ENCODE data around the gene KRT80. TPM values are rescaled to one million over a fixed set of nuclear protein-coding genes. Genes with fewer than 3 reads are reported as not detected.

KRT80 gene
- polyA plus RNA-seq, 4 donors = 0.83 to 1.4 (median 1.0) TPM

DNA sequence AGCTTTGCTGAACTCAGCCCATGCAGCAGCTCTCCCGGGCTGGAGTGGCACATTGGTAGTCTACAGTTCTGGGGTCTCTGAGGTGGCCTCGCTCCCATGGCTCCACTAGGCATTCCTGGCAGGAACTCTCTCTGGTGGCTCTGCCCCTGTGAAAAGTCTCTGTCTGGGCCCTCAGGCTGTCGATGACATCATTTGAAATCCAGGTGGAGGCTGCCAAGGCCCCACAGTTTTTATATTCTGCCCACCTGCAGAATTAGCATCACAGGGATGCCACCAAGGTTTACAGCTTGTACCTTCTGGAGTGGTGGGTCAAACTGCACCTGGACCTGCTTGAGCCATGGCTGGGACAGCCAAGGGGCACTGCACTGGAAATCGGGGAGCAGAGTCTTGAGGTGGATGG is 31.6 kb downstream of the KRT80 start:
- no peak for DNase-seq (ENCODE audit: low read depth in 4 of 4, low spot score in 3 of 4)

DNA sequence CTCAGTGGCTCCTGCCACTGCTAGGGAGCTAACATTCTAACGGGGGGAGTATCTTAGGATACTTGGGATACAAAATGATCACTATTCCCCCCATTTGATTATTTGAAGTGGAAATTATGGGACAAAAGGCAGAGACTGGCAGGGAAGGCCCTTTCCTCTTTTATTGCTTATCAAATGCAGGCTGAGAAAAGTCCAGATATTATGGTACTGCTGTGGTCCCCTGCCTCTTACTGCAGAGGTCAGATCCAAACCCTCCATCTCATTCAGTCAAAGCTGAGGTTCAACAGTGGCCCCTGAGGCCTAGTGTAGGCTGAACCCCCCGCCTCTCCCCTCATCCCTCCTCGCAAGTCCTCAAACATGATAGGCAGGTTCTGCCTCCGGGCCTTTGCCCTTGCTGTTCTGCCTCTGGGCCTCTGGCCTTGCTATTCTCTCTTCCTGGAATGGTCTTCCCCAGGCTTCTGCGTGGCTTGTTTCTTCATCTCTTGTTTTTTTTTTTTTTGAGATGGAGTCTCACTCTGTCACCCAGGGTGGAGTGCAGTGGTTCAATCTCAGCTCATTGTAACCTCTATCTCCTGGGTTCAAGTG is 34.2 kb downstream of the KRT80 start:
- no peak for DNase-seq (ENCODE audit: low read depth in 4 of 4, low spot score in 3 of 4)

DNA sequence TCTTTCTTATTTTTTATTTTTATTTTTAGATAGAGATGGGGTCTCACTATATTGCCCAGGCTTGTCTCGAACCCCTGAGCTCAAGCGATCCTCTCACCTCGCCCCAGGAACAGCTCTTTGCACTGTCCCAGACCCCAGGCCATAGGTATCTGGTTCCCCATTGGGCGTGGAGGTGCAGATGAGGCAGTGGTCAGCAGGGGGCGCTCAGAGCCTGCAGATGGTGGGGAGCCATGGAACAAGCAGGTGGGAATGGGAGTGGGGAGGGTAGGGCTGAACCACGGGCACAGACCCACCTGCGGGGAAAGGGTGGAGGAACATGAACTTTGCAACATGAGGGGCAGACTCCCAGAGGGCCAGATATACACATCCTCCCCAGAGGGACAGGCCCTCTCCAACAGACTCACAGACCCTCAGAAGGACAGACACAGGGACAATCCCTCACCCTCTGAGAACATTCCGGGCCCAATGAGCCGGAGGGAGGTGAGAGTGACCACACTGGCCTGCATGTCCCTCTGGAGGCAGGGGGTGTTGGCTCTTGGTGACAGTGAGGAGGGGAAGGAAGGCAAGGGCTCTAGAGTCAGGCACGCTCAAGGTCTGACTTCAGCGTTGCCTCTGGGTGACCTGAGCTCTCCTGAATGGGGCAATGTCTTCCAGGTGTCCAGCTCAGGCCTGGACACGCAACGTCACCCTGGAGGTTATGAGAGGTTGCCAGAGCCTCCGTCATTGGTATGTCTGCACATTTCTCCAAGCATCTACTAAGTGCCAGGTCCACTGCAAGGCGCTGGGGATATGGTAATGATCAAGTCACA is 34.9 kb downstream of the KRT80 start:
- DNase-seq (ENCODE audit: low read depth in 4 of 4, low spot score in 3 of 4) = peak in 3 of 4 donors; percentile 36 to 62 (median 53)

DNA sequence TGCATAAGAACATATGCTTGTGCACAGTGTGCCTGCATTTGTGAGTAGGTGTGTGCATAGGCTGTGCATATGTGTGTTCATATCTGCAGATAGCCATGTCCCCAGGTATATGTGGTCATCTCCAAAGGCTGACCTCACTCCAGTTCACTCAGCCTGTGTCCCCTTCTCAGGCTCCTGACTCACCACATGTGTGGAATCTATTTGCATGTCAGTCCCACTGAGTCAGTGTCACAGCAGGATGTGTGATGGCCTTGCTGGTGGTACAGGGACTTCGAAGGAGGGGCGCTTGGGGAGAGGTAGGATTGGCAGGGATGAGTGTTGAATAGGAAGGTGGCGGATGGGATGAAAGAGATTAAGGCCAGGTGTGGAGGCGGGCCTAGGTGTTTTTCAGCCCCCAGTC is 35.5 kb downstream of the KRT80 start:
- no peak for DNase-seq (ENCODE audit: low read depth in 4 of 4, low spot score in 3 of 4)

- DNase-seq (ENCODE audit: low read depth in 4 of 4, low spot score in 3 of 4) = no peak
Observed at GRCh38 chr12:52155048-52155868, 36.6 kb downstream of the KRT80 start.

DNA sequence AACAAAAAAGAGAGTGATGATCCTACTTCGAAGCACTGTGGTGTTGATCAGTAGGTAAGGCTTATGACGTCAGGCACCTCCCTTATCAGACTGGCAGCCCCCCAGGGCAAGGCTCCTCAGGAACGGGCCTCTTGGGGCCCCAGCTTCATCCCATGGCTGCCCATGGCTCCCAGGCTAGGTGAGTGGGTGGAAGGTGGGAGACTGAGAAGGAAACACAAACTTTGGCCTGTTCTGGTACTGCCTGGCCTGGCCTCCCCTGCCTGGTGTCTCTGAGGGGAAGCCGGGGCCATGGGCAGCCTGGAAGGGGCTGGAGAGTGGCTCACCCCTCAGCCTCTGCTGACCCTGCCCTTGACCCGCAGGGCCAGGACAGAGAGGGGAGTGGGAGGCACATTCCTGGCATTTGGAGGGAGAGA is 38.9 kb downstream of the KRT80 start:
- no peak for DNase-seq (ENCODE audit: low read depth in 4 of 4, low spot score in 3 of 4)

DNA sequence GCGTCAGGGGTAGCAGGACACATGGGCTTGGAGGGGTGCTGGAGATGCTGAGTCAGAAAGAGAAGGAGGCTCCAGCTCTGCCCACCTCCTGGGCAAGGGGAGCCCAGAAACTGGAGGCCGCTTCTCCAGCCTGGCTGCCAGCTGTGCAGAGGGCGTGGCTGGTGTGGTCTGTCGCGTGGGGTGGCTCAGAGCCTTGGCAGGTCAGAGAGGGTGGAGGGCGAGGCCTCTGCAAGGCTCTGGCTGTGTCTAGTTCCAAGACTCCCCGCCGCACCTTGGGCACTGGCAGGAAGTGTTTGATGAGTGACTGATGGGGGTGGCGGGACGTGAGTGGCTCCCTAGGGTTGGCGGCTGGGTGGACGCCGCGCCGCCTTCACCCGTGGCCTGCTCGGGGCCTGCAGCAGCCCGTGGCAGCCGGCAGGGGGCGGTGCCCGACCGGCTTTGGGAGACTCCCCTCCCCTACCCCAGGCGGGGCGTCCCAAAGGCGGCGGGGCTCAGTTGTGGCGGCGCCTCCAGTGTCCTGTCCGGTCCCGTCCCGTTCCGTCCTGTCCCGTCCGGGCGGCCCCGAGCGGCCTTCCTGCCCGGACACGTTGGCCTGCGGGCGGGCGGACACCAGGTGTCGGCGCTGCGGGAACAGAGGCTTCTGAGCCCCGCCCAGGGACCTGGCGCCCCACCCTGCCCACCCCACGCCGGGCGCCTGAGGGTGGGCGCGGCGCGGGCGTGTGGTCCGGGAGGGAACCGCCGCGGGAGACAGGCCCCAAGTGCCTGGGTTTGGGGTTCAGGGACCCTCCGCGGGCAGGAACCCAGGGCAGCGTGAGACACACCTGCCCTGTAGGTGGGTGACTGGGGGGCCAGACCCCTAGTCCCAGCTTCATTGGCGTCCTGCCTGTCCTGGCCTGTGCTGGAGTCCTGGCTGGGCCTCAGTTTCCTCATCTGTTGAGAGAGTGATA is 39.7 kb downstream of the KRT80 start:
- peak in 3 of 4 donors; percentile 23 to 42 (median 40) for DNase-seq (ENCODE audit: low read depth in 4 of 4, low spot score in 3 of 4)

GRCh38 chr12:52151153-52151836 is 40.5 kb downstream of the KRT80 start:
- DNase-seq (ENCODE audit: low read depth in 4 of 4, low spot score in 3 of 4) = no peak

DNA sequence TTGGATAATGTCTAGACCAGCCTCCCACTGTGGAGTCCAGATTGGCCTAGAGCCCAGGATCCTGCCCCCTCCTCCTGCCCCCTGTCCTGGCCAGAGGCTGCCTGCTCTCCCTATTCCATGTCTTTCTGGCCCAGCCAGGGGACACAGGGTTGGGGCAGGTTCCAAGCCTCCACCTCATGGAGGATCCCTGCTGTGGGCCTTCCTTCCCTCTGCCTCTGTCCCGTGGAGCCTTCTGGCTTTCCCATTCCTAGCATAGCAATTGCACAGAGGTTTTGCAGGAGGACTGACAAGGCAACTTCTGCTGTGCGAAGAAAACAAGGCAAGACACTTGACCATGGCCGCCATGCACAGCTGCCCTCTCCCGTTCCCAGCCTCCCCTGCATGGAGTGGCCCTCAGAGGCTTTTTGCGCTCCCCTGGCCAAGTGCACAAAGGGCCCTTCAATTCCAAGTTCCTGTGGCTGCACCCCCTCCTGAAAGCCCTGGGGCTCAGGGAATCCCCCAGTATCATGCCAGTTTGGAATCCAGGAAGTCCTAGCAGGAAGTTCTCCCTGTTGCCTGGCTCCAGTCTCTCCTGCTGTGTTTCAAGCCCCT is 42.1 kb downstream of the KRT80 start:
- no peak for DNase-seq (ENCODE audit: low read depth in 4 of 4, low spot score in 3 of 4)

DNA sequence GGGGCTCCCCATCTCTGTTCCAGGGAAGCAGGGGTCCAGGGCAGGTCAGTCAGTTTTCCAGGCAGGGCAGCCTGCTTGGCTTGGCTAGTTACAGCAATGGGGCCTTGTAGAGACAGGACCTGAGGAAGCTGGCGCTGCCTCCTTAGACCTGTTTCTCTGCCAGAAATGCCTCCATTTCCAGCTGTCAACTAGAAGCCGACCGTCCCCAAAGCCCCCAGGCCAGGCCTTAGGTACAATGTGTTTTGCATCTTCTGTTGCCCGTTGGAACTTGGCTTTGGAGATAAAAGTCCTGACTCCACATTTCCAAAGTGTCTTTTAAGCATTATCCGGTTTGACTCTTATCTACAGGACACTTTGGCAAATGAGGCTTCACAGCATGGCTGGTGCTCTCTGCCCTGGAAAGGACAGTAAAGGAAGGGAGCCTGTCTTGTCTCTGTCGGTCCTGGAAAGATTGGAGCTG is 42.6 kb downstream of the KRT80 start:
- DNase-seq (ENCODE audit: low read depth in 4 of 4, low spot score in 3 of 4) = no peak

GRCh38 chr12:52148464-52149181 is 43.2 kb downstream of the KRT80 start:
- DNase-seq (ENCODE audit: low read depth in 4 of 4, low spot score in 3 of 4) = no peak

GRCh38 chr12:52147964-52148463 is 43.8 kb downstream of the KRT80 start:
- no peak for DNase-seq (ENCODE audit: low read depth in 4 of 4, low spot score in 3 of 4)

GRCh38 chr12:52147367-52147963 is 44.3 kb downstream of the KRT80 start:
- DNase-seq (ENCODE audit: low read depth in 4 of 4, low spot score in 3 of 4) = no peak

DNA sequence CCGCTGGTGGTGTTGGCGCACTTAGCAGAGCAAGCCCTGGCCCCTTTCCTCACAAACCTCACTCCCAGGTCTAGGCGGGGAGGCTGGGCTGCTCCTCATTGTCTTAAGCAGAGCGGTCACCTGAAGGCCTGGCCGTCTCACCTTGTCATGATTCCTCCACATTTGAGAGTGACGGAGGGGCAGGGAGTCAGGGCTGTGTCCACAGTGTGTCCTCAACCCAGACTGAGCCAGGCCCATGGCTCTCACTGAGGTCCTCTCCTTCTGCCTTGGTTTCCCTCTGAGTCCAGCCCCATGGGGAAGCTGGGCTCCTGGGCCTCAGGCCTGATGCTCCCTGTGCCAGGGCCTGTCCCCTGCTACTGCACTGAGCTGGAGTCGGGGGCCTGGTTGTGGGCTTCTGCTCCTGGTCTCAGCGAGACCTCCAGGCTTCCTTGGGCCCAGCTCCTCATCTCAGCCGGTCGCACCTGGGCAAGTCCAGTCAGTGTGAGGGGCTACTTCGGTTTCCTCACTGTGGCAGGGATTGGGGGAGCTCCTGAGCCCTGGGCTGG is 44.9 kb downstream of the KRT80 start:
- DNase-seq (ENCODE audit: low read depth in 4 of 4, low spot score in 3 of 4) = no peak

GRCh38 chr12:52146089-52146821 is 45.6 kb downstream of the KRT80 start:
- no peak for DNase-seq (ENCODE audit: low read depth in 4 of 4, low spot score in 3 of 4)

GRCh38 chr12:52145228-52146088 is 46.4 kb downstream of the KRT80 start:
- no peak for DNase-seq (ENCODE audit: low read depth in 4 of 4, low spot score in 3 of 4)

All from right renal pelvis (tissue), 4 donors.